Nephron (organoid): ENCODE results near the gene WDFY4.

Source experiments
- H3K27ac Mint-ChIP-seq, 3 experiments: 2 replicates each; pipeline ENCODE4 v1.8.0; 2020; ENCODE audit warnings: mixed read lengths in 3 of 3, mild to moderate bottlenecking in 2 of 3, moderate library complexity in 1 of 3
- H3K27me3 Mint-ChIP-seq: 2 replicates; pipeline ENCODE4 v1.8.0; 2021; ENCODE audit warnings: low read depth, mild to moderate bottlenecking, moderate library complexity, mixed read lengths
- H3K36me3 Mint-ChIP-seq: 2 replicates; pipeline ENCODE4 v1.8.0; 2020; ENCODE audit warnings: low read depth, mixed read lengths
- H3K4me1 Mint-ChIP-seq: 2 replicates; pipeline ENCODE4 v1.8.0; 2020; ENCODE audit warnings: mixed read lengths
- H3K4me3 Mint-ChIP-seq, 3 experiments: 2 replicates each; pipeline ENCODE4 v1.8.0; 2020; ENCODE audit warnings: mild to moderate bottlenecking in 3 of 3, mixed read lengths in 3 of 3, moderate library complexity in 2 of 3
- H3K9me3 Mint-ChIP-seq: 2 replicates; pipeline ENCODE4 v1.8.0; 2020; ENCODE audit warnings: mixed read lengths
- TF ChIP-seq, protein P1 (sequence below), 3 experiments: fragments of 200-600 bp; sonication (generic); IDR thresholded peaks; one replicate each; pipeline ENCODE4 v1.5.0; 2021; ENCODE audit warnings: antibody characterized with exemption in 3 of 3; ENCODE audit not compliant: unreplicated experiment in 3 of 3

WDFY4 gene

DNA sequence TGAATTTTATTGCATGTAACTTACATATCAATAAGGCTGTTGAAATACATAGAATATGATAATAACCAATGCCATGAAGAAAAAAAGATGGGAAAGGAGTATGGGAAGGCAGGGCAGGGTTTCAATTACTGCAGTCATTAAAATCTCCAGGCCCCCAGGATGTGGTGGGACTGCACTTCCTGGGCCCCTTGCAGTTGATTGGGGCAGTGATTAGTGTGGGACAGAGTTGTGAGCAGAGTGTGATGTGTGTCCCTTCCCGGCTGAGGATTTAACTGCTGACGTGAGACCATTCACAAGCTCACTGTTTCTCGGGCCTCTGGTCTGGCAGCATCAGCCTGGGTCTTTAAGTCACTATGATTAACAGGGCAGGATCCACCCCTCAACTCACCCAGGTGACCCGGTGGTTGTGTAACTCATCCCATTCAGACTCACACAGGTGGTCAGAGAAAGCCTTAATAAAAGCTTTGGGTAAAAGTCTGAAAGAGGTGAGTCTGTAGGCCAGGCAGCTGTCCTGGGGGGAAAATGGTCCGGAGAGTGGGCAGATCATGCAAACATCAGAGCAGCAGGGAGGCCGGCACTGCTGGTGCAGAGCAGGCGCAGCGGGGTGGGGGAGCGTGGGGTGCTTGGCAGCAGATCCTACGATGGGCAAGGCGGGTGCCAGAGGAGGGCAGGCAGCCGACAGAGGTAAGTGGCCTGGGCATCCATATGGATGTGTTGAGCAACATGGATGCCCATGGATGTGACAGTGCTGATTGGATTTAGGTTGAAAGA lies 36.3 kb upstream of the WDFY4 start:
- H3K27me3 Mint-ChIP-seq = peaks cover 35% of the 10 kb centered on the region
- H3K9me3 Mint-ChIP-seq = no peaks in the 10 kb centered on the region
- H3K27ac Mint-ChIP-seq = no peak overlapping the region
- H3K4me3 Mint-ChIP-seq = no peak overlapping the region
- TF ChIP-seq, protein P1, sequence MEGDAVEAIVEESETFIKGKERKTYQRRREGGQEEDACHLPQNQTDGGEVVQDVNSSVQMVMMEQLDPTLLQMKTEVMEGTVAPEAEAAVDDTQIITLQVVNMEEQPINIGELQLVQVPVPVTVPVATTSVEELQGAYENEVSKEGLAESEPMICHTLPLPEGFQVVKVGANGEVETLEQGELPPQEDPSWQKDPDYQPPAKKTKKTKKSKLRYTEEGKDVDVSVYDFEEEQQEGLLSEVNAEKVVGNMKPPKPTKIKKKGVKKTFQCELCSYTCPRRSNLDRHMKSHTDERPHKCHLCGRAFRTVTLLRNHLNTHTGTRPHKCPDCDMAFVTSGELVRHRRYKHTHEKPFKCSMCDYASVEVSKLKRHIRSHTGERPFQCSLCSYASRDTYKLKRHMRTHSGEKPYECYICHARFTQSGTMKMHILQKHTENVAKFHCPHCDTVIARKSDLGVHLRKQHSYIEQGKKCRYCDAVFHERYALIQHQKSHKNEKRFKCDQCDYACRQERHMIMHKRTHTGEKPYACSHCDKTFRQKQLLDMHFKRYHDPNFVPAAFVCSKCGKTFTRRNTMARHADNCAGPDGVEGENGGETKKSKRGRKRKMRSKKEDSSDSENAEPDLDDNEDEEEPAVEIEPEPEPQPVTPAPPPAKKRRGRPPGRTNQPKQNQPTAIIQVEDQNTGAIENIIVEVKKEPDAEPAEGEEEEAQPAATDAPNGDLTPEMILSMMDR (IDR thresholded peaks at IDR 0.05; ENCODE audit: unreplicated experiment in 3 of 3) = no peak
- H3K36me3 Mint-ChIP-seq = no peaks in the 10 kb centered on the region
- H3K4me1 Mint-ChIP-seq = no peaks in the 10 kb centered on the region

DNA sequence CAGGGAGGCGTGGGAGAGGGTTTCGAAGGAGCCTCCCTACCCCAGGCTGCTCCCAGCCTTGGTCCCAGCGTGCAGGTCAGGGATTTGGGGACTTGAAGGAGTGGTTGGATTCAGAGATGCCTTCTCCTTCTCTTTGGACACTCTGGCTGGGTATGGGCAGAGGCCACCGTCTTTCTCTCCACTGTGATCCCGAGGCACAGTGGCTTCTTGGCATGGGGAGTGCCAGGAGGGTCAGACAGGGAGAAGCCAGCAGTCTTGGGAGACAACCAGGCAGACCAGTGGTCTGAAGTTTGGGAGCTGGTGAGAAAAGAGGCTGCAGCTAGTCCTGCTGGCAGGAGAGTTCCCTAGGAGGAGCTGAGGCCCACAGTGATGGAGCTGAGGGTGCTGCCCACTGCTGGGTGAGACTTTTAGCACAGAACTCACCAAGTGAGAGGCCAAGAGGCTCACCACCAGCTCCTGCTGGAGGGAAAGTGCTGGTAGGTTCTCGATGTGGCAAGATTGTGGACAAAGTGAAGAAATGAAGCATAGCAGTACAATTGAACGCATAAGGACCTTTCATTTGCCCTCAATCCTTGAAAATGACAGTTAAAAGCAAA lies 35.2 kb upstream of the WDFY4 start:
- TF ChIP-seq, protein P1 (IDR thresholded peaks at IDR 0.05; ENCODE audit: unreplicated experiment in 3 of 3) = no peak
- Mint-ChIP-seq H3K4me1 (no peaks in the 10 kb centered on the region), H3K4me3 (no peak overlapping the region), H3K36me3 (no peaks in the 10 kb centered on the region), H3K9me3 (no peaks in the 10 kb centered on the region), H3K27ac (no peak overlapping the region), H3K27me3 (peaks cover 42% of the 10 kb centered on the region)

- Mint-ChIP-seq H3K27ac (no peak overlapping the region), H3K36me3 (no peaks in the 10 kb centered on the region), H3K4me1 (no peaks in the 10 kb centered on the region), H3K9me3 (no peaks in the 10 kb centered on the region), H3K27me3 (peaks cover 54% of the 10 kb centered on the region), H3K4me3 (no peak overlapping the region)
- TF ChIP-seq, protein P1 (IDR thresholded peaks at IDR 0.05; ENCODE audit: unreplicated experiment in 3 of 3) = no peak
Observed at GRCh38 chr10:48651293-48651692, 33.4 kb upstream of the WDFY4 start.

DNA sequence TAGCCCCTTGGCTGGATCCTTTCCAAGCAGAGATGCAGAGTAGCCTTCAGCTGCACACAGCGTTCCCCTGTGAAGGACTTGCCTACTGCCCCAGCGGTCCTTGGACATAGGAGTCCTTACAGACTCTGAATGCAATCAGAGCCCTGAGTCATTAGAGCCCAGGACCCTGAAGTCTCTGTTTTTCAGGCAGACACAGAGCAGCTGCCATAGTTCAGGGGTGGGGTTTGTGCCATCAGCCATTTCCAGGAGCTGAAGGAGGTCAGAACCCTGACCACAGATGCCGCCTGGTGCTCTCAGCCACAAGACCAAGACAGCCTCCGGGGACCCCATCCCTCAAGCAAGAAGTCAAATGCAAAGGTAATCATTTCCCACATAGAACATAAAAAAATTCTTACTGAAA lies 32.8 kb upstream of the WDFY4 start:
- H3K4me1 Mint-ChIP-seq = no peaks in the 10 kb centered on the region
- H3K27ac Mint-ChIP-seq = no peak overlapping the region
- TF ChIP-seq, protein P1 (IDR thresholded peaks at IDR 0.05; ENCODE audit: unreplicated experiment in 3 of 3) = no peak
- H3K36me3 Mint-ChIP-seq = no peaks in the 10 kb centered on the region
- no peaks in the 10 kb centered on the region for H3K9me3 Mint-ChIP-seq
- H3K4me3 Mint-ChIP-seq = no peak overlapping the region
- peaks cover 59% of the 10 kb centered on the region for H3K27me3 Mint-ChIP-seq

GRCh38 chr10:48652344-48652743 lies 32.3 kb upstream of the WDFY4 start:
- no peaks in the 10 kb centered on the region for H3K9me3 Mint-ChIP-seq
- no peaks in the 10 kb centered on the region for H3K4me1 Mint-ChIP-seq
- H3K27ac Mint-ChIP-seq = no peak overlapping the region
- TF ChIP-seq, protein P1 (IDR thresholded peaks at IDR 0.05; ENCODE audit: unreplicated experiment in 3 of 3) = no peak
- H3K36me3 Mint-ChIP-seq = no peaks in the 10 kb centered on the region
- H3K27me3 Mint-ChIP-seq = peaks cover 60% of the 10 kb centered on the region
- no peak overlapping the region for H3K4me3 Mint-ChIP-seq

GRCh38 chr10:48653347-48653746 lies 31.3 kb upstream of the WDFY4 start:
- Mint-ChIP-seq H3K4me3 (peak overlapping the region in 1 of 3 experiments; percentile 21), H3K36me3 (no peaks in the 10 kb centered on the region), H3K27ac (no peak overlapping the region), H3K9me3 (no peaks in the 10 kb centered on the region), H3K27me3 (peaks cover 65% of the 10 kb centered on the region), H3K4me1 (no peaks in the 10 kb centered on the region)
- TF ChIP-seq, protein P1 (IDR thresholded peaks at IDR 0.05; ENCODE audit: unreplicated experiment in 3 of 3) = no peak
